WTC11 (cell line): ENCODE measurements around the gene CDH22. TPM values are rescaled to one million over a fixed set of nuclear protein-coding genes. Genes with fewer than 3 reads are reported as not detected.

Experiments
- ATAC-seq: fragments of 200-7000 bp; cut with Tn5 transposase; 2 replicates; pipeline ENCODE4 v1.10.0; 2021; ENCODE audit warnings: mild to moderate bottlenecking, moderate library complexity
- CTCF ChIA-PET: fragments of 300-600 bp; sonication (Branson Sonifier 250); formaldehyde crosslinking; loops from one replicate; lab custom pipeline; 2021; ENCODE audit warnings: antibody characterized with exemption; lab: Charles Lee
- POLR2A ChIA-PET: fragments of 350-600 bp; sonication (Branson Sonifier 250); formaldehyde crosslinking; loops from one replicate; lab custom pipeline; 2021; ENCODE audit warnings: antibody characterized with exemption; lab: Charles Lee
- DNase-seq: peaks from one replicate; pipeline ENCODE4 v3.0.0; 2021; ENCODE audit warnings: low spot score
- H3K27ac Mint-ChIP-seq: 2 replicates; pipeline ENCODE4 v1.8.0; 2021; ENCODE audit warnings: mixed read lengths
- H3K27me3 Mint-ChIP-seq: 2 replicates; pipeline ENCODE4 v1.8.0; 2021; ENCODE audit warnings: low read depth, mild to moderate bottlenecking, moderate library complexity, mixed read lengths
- H3K36me3 Mint-ChIP-seq: 2 replicates; pipeline ENCODE4 v1.8.0; 2021; ENCODE audit warnings: mixed read lengths
- H3K4me1 Mint-ChIP-seq: 2 replicates; pipeline ENCODE4 v1.8.0; 2022; ENCODE audit warnings: mixed read lengths
- H3K4me3 Mint-ChIP-seq: 2 replicates; pipeline ENCODE4 v1.8.0; 2021; ENCODE audit warnings: mild to moderate bottlenecking, moderate library complexity, mixed read lengths
- H3K9me3 Mint-ChIP-seq: 2 replicates; pipeline ENCODE4 v1.8.0; 2021; ENCODE audit warnings: mixed read lengths
- ETV6 ChIP-seq: sonication (generic); formaldehyde crosslinking; IDR thresholded peaks from 2 replicates; pipeline ENCODE4 v1.8.1; 2022; ENCODE audit warnings: mild to moderate bottlenecking, missing genetic modification reagents
- FOXJ3 ChIP-seq: sonication (generic); formaldehyde crosslinking; IDR thresholded peaks from 2 replicates; pipeline ENCODE4 v1.9.0; 2021; ENCODE audit warnings: missing genetic modification reagents, mild to moderate bottlenecking, borderline replicate concordance
- HMGA2 ChIP-seq: fragments of 250-450 bp; sonication (Bioruptor Pico); IDR thresholded peaks from 2 replicates; pipeline ENCODE4 v1.4.0; 2021; ENCODE audit warnings: mild to moderate bottlenecking, moderate library complexity
- NFYB ChIP-seq: sonication (generic); formaldehyde crosslinking; conservative IDR thresholded peaks from 2 replicates; pipeline ENCODE4 v1.8.0; 2022; ENCODE audit warnings: low read depth, missing genetic modification reagents
- NR1H2 ChIP-seq: sonication (generic); formaldehyde crosslinking; IDR thresholded peaks from 2 replicates; pipeline ENCODE4 v1.9.0; 2021; ENCODE audit warnings: mild to moderate bottlenecking, moderate library complexity, missing genetic modification reagents
- NR2C2 ChIP-seq: sonication (generic); formaldehyde crosslinking; IDR thresholded peaks from 2 replicates; pipeline ENCODE4 v1.8.0; 2022; ENCODE audit warnings: mild to moderate bottlenecking, missing genetic modification reagents
- OVOL2 ChIP-seq: fragments of 250-450 bp; sonication (Bioruptor Pico); IDR thresholded peaks from 2 replicates; pipeline ENCODE4 v1.9.0; 2021; ENCODE audit warnings: mild to moderate bottlenecking, borderline replicate concordance
- SP1 ChIP-seq: sonication (generic); formaldehyde crosslinking; conservative IDR thresholded peaks from 2 replicates; pipeline ENCODE4 v1.8.1; 2022; ENCODE audit warnings: missing genetic modification reagents
- ZBTB21 ChIP-seq: sonication (generic); formaldehyde crosslinking; IDR thresholded peaks from 2 replicates; pipeline ENCODE4 v1.8.1; 2023; ENCODE audit warnings: mild to moderate bottlenecking, missing genetic modification reagents, borderline replicate concordance
- ZBTB43 ChIP-seq: sonication (generic); formaldehyde crosslinking; IDR thresholded peaks from 2 replicates; pipeline ENCODE4 v1.8.1; 2023; ENCODE audit warnings: mild to moderate bottlenecking, missing genetic modification reagents
- ZNF232 ChIP-seq: sonication (generic); formaldehyde crosslinking; IDR thresholded peaks from 2 replicates; pipeline ENCODE4 v1.8.0; 2022; ENCODE audit warnings: mild to moderate bottlenecking, missing genetic modification reagents
- ZNF317 ChIP-seq: sonication (generic); formaldehyde crosslinking; IDR thresholded peaks from 2 replicates; pipeline ENCODE4 v1.8.1; 2023; ENCODE audit warnings: low read depth, mild to moderate bottlenecking, moderate library complexity, missing genetic modification reagents, borderline replicate concordance
- ZNF423 ChIP-seq: fragments of 250-450 bp; sonication (Bioruptor Pico); IDR thresholded peaks from 2 replicates; pipeline ENCODE4 v2.1.2; 2022; ENCODE audit warnings: mild to moderate bottlenecking, moderate library complexity
- ZNF671 ChIP-seq: fragments of 250-450 bp; sonication (Bioruptor Pico); IDR thresholded peaks from 2 replicates; pipeline ENCODE4 v1.8.0; 2021; ENCODE audit warnings: mild to moderate bottlenecking
- total RNA-seq: library from RNA; stranded (reverse); gene quantifications from 3 replicates; pipeline ENCODE4 v1.2.3, GENCODE V29; 2021
- TF ChIP-seq, protein P1 (sequence below): sonication (generic); formaldehyde crosslinking; IDR thresholded peaks from 2 replicates; pipeline ENCODE4 v1.8.0; 2023; ENCODE audit warnings: missing genetic modification reagents
- TF ChIP-seq, protein P2 (sequence below): sonication (generic); formaldehyde crosslinking; IDR thresholded peaks from 2 replicates; pipeline ENCODE4 v1.8.0; 2023; ENCODE audit warnings: mild to moderate bottlenecking, missing genetic modification reagents
- TF ChIP-seq, protein P3 (sequence below): fragments of 200-600 bp; IDR thresholded peaks from 2 replicates; pipeline ENCODE4 v1.8.0; 2022; ENCODE audit warnings: antibody characterized with exemption
- TF ChIP-seq, protein P4 (sequence below): sonication (generic); formaldehyde crosslinking; IDR thresholded peaks from 2 replicates; pipeline ENCODE4 v1.8.1; 2023; ENCODE audit warnings: mild to moderate bottlenecking, missing genetic modification reagents
- TF ChIP-seq, protein P5 (sequence below): sonication (generic); formaldehyde crosslinking; IDR thresholded peaks from 2 replicates; pipeline ENCODE4 v1.8.1; 2023; ENCODE audit warnings: mild to moderate bottlenecking, missing genetic modification reagents, moderate library complexity
- TF ChIP-seq, protein P6 (sequence below): sonication (generic); formaldehyde crosslinking; IDR thresholded peaks from 2 replicates; pipeline ENCODE4 v1.8.1; 2022; ENCODE audit warnings: missing genetic modification reagents, borderline replicate concordance

The CDH22 gene
- total RNA-seq, 1 experiment from 2014 or later = 0.13 TPM

DNA sequence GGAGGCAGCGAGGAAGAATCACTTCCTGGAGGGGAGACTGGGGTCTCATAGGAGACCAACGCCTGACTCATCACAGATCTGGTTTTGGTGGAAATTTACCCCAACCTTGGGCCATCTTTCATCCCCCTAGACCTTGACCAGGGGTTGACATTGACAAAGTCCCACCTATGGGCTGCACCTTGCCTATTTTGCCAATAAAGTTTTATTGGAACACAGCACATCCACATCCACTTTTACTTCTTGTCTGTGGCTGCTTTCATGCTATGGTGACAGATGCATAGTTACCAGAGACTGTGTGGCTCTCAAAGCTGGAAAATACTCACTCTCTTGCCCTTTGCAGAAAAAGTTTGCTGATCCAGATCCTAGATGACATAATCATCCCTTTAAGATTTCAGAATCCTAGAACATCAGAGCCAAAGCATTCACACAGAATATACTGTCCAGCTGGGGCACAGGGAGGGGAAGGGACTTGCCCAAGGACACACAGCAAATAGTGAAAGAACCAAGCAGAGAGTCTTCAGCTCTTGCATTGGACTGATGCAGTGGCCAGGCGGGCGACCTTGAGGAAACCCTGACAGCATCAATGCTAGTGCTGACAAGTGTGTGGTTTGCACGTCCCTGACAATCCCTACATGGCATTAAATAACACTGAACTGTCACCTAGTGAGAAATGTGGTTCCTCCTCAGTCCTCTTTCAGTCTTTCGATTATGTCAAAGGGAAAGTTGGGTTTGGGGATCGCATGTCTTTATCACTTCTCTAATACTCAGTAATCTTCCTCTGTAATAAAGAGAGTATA, 149.0 kb downstream of the CDH22 start:
- POLR2A ChIA-PET = no interaction called here
- DNase-seq (no peak), ATAC-seq (no peak)
- Mint-ChIP-seq H3K36me3 (no peaks in the 10 kb centered on the region), H3K4me1 (no peaks in the 10 kb centered on the region), H3K27me3 (peaks cover 3% of the 10 kb centered on the region; the same call in 1 of the 2 replicates), H3K4me3 (no peak overlapping the region), H3K9me3 (no peaks in the 10 kb centered on the region), H3K27ac (no peak overlapping the region)
- CTCF ChIA-PET = interaction anchor here (1.0 kb wide), 1 partner anchor 31 kb away, joined by 4 read pairs; no protein-coding TSS in a partner anchor
- TF ChIP-seq, protein P1, sequence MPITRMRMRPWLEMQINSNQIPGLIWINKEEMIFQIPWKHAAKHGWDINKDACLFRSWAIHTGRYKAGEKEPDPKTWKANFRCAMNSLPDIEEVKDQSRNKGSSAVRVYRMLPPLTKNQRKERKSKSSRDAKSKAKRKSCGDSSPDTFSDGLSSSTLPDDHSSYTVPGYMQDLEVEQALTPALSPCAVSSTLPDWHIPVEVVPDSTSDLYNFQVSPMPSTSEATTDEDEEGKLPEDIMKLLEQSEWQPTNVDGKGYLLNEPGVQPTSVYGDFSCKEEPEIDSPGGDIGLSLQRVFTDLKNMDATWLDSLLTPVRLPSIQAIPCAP (CRISPR knock-in tag) = no peak
- TF ChIP-seq, protein P2, sequence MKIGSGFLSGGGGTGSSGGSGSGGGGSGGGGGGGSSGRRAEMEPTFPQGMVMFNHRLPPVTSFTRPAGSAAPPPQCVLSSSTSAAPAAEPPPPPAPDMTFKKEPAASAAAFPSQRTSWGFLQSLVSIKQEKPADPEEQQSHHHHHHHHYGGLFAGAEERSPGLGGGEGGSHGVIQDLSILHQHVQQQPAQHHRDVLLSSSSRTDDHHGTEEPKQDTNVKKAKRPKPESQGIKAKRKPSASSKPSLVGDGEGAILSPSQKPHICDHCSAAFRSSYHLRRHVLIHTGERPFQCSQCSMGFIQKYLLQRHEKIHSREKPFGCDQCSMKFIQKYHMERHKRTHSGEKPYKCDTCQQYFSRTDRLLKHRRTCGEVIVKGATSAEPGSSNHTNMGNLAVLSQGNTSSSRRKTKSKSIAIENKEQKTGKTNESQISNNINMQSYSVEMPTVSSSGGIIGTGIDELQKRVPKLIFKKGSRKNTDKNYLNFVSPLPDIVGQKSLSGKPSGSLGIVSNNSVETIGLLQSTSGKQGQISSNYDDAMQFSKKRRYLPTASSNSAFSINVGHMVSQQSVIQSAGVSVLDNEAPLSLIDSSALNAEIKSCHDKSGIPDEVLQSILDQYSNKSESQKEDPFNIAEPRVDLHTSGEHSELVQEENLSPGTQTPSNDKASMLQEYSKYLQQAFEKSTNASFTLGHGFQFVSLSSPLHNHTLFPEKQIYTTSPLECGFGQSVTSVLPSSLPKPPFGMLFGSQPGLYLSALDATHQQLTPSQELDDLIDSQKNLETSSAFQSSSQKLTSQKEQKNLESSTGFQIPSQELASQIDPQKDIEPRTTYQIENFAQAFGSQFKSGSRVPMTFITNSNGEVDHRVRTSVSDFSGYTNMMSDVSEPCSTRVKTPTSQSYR (CRISPR knock-in tag) = no peak
- TF ChIP-seq NR2C2 (CRISPR knock-in tag) = no peak
- no peak for TF ChIP-seq ZNF317 (CRISPR knock-in tag)
- no peak for TF ChIP-seq OVOL2 (CRISPR knock-in tag)
- TF ChIP-seq, protein P3, sequence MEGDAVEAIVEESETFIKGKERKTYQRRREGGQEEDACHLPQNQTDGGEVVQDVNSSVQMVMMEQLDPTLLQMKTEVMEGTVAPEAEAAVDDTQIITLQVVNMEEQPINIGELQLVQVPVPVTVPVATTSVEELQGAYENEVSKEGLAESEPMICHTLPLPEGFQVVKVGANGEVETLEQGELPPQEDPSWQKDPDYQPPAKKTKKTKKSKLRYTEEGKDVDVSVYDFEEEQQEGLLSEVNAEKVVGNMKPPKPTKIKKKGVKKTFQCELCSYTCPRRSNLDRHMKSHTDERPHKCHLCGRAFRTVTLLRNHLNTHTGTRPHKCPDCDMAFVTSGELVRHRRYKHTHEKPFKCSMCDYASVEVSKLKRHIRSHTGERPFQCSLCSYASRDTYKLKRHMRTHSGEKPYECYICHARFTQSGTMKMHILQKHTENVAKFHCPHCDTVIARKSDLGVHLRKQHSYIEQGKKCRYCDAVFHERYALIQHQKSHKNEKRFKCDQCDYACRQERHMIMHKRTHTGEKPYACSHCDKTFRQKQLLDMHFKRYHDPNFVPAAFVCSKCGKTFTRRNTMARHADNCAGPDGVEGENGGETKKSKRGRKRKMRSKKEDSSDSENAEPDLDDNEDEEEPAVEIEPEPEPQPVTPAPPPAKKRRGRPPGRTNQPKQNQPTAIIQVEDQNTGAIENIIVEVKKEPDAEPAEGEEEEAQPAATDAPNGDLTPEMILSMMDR = no peak
- TF ChIP-seq ZNF232 (CRISPR knock-in tag) = no peak
- TF ChIP-seq ZNF423 = no peak
- no peak for TF ChIP-seq ETV6 (CRISPR knock-in tag)
- TF ChIP-seq, protein P4, sequence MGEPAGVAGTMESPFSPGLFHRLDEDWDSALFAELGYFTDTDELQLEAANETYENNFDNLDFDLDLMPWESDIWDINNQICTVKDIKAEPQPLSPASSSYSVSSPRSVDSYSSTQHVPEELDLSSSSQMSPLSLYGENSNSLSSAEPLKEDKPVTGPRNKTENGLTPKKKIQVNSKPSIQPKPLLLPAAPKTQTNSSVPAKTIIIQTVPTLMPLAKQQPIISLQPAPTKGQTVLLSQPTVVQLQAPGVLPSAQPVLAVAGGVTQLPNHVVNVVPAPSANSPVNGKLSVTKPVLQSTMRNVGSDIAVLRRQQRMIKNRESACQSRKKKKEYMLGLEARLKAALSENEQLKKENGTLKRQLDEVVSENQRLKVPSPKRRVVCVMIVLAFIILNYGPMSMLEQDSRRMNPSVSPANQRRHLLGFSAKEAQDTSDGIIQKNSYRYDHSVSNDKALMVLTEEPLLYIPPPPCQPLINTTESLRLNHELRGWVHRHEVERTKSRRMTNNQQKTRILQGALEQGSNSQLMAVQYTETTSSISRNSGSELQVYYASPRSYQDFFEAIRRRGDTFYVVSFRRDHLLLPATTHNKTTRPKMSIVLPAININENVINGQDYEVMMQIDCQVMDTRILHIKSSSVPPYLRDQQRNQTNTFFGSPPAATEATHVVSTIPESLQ = no peak

DNA sequence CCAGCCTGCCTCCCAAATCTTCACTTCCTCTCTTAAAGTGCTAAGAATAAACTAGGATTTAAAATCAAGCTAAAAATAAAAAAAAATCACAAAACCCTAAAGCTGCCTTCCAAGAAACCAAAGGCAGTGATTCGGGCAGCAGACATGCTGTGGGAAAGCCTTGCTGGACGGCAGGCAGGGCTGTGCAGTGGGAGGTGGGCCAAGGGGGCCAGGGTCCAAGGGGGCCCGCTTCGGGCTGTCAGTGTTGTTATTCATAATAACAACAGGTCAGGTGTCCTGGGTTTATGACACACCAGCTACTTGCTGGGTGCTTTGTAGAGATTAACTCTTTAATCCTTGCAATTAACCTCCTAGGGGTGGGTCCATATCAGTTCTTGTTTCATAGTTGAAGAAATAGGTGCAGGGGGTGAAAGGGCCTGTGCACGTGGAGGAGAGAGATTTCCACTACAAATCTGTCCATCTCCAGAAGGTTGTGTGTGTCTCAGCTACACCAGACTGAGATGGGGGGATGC, 149.8 kb downstream of the CDH22 start:
- CTCF ChIA-PET = interaction anchor here (1.0 to 1.7 kb wide), 2 partner anchors 16 to 30 kb away, joined by 4 to 9 read pairs; no protein-coding TSS in a partner anchor
- H3K27ac Mint-ChIP-seq = no peak overlapping the region
- no peak for ATAC-seq
- TF ChIP-seq, protein P5, sequence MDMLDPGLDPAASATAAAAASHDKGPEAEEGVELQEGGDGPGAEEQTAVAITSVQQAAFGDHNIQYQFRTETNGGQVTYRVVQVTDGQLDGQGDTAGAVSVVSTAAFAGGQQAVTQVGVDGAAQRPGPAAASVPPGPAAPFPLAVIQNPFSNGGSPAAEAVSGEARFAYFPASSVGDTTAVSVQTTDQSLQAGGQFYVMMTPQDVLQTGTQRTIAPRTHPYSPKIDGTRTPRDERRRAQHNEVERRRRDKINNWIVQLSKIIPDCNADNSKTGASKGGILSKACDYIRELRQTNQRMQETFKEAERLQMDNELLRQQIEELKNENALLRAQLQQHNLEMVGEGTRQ (CRISPR knock-in tag) = no peak
- TF ChIP-seq NFYB (no peak), HMGA2 (CRISPR knock-in tag) (no peak), FOXJ3 (CRISPR knock-in tag) (no peak), ZBTB21 (CRISPR knock-in tag) (no peak), ZNF671 (no peak), NR1H2 (no peak), SP1 (no peak), NR2C2 (CRISPR knock-in tag) (no peak), ZBTB43 (CRISPR knock-in tag) (no peak)
- TF ChIP-seq, protein P1 (CRISPR knock-in tag) = no peak
- TF ChIP-seq, protein P6, sequence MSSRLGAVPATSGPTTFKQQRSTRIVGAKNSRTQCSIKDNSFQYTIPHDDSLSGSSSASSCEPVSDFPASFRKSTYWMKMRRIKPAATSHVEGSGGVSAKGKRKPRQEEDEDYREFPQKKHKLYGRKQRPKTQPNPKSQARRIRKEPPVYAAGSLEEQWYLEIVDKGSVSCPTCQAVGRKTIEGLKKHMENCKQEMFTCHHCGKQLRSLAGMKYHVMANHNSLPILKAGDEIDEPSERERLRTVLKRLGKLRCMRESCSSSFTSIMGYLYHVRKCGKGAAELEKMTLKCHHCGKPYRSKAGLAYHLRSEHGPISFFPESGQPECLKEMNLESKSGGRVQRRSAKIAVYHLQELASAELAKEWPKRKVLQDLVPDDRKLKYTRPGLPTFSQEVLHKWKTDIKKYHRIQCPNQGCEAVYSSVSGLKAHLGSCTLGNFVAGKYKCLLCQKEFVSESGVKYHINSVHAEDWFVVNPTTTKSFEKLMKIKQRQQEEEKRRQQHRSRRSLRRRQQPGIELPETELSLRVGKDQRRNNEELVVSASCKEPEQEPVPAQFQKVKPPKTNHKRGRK (CRISPR knock-in tag) = no peak

More for the DNA sequence above, 149.8 kb downstream of the CDH22 start:
- Mint-ChIP-seq H3K4me3 (no peak overlapping the region), H3K27me3 (peaks cover 3% of the 10 kb centered on the region; the same call in 1 of the 2 replicates), H3K36me3 (no peaks in the 10 kb centered on the region), H3K9me3 (no peaks in the 10 kb centered on the region), H3K4me1 (no peaks in the 10 kb centered on the region)
- POLR2A ChIA-PET = interaction anchor here (0.6 kb wide), 1 partner anchor 20 kb away, joined by 5 read pairs; no protein-coding TSS in a partner anchor
- no peak for DNase-seq
